Measurements from ENCODE around the gene CRKL.
"Not testable (repeated sequence)": the region's sequence is repeated elsewhere in the genome, so short reads cannot be mapped to it uniquely, and the experiment has no call there.

Gene CRKL

DNA sequence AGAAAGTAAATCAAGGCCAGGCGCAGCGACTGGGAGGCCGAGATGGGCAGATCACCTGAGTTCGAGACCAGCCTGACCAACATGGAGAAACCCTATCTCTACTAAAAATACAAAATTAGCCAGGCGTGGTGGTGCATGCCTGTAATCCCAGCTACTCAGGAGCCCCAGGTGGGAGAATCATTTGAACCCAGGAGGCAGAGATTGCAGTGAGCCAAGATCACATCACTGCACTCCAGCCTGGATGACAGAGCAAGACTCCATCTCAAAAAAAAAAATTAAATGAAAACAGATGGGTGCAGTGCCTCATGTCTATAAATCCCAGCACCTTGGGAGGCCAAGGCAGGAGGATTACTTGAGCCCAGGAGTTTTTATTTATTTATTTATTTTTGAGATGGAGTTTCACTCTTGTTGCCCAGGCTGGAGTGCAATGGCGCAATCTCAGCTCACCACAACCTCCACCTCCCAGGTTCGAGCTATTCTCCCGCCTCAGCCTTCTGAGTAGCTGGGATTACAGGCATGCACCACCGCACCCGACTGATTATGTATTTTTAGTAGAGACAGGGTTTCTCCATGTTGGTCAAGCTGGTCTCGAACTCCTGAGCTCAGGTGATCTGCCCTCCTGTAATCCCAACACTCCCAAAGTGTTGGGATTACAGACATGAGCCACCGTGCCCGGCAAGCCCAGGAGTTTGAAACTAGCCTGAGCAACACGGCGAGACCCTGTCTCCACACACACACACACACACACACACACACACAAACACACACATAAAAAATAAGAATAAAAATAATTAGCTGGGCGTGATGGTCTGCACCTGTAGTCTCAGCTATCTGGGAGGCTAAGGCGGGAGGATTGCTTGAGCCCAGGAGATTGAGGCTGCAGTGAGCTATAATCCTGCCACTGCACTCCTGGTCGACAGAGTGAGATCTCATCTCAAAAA lies 15.8 kb upstream of the CRKL start:
- DNase-seq = not testable (repeated sequence)

DNA sequence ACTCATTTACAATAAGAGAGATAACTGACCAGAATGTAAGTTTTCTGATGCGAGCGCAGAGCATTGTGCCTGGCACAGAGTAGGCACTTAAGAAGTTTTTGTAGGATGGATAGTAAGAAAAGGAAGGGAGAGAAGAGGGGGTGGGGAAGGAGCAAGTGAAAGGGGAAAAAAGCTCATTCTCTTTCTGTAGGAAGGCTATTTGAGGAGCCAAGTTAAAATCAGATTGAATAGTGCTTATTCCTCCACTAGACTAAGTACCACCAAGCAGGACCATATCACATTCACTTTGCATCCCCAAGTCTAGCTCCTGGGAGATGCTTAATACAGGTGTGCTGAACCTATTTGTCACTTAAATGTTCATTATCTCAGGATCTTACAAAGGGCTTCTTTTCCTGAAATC lies 14.1 kb upstream of the CRKL start:
- DNase-seq = no peak

DNA sequence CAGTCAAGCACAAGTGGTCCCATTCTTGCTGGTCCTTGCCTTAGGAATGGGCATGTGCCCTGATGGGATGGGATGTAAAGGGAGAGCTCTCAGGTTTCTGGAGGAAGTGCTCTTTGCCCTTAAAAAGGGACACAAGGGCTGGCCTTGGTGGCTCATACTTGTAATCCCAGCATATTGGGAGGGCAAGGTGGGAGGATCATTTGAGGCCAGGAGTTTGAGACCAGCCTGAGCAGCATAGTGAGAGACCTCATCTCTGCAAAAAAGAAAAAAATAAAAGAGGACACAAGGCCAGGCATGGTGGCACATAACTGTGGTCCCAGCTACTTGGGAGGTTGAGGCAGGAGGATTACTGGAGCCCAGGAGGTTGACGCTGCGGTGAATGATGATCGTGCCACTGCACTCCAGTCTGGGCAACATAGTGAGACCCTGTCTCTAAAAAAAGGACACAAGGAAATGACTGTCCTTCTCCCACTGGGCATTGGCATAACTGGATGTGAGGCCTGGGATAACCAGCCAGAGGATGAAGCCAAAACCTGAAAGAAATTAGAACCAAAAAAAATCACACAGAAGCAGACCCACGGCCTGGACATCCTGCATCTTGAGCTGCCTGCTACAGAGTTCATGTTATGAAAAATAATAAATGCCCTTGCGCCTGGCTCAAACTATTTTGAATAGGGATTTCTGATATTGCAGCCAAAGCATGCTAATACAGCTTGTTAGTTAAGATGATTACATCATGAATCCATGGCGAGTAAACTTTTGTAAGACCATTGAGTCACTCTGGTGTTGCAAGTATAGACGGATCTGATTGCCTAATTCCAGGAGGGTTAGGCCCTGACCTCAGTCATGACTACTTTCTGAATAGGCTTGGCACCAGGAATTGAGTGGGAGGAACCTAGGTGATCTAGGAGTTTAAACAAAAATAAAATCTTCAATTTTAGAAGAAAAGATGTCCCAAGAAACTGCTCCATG lies 12.9 kb upstream of the CRKL start:
- DNase-seq = no peak

DNA sequence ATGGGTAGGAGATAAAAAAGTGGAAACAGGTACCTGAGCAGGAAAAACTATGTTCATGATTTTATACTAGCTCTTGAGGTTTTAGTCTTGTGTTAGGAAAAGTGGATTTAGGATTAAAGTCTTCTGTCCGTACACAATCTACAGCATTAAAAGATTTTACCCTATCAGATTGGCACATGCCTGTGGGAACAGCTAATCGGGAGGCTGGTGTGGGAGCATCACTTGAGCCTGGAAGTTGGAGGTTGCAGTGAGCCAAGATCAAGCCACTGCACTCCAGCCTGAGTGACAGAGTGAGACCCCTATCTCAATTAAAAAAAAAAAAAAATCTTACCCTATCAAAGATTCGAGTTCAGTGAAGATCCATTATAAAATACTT lies 12.2 kb upstream of the CRKL start:
- no peak for DNase-seq

DNA sequence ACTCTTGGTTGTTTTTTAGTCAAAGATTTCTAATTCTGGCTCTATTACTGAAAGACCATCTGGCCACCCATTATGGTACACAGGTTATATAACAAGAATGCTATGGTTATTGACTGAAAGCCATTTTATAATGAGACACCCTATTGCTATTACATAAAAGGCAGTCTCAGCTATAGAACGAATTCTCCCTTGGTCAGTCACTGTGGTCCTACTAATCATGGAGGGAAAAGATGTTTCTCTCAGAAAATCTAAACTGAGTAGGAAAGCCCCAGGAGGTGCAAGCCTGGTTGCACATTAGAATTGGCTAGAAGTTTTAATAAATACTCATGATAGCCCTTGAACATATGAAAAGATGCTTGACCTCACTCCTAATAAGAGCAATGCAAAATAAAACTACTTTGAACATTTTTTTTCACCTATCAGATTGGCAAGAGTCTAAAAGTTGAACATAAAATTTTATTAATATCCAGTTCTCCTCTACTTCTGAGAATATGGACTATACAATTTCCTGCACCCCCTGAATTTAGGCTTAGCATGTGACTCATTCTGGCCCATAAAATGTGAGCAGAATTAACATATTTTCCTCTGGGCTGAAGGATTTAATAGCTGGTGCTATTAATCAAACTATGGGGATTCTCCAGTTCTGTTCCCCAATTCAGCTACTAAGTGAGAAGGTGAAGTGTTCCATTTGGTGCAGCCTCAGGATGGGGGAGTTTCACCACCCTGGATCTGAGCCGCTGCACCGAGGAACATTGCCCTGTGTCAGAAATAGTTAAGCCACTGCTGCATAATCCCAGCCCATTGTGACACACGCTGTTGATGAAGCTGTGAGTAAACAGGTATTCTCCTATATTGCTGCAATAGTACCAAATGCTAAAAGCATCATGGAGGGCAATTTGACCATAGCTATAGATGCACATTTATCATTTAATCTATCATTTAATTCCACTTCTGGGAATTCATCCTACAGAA lies 11.5 kb upstream of the CRKL start:
- DNase-seq = no peak

DNA sequence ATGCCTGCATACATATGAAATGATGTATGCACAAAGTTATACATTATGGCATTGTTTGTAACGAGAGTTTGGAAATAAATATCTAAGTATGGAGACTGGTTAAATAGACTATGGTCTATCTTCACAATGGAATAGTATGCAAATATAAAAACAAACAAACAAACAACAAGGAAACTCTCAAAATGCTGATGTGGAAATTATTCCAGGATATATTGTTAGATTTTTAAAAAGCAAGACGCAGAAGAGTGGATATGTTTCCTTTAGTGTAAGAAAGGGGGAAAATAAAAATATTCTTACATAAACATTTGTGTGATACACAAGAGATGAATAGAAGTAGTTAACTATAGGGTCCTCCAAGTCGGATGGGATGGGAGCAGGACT lies 10.8 kb upstream of the CRKL start:
- no peak for DNase-seq

DNA sequence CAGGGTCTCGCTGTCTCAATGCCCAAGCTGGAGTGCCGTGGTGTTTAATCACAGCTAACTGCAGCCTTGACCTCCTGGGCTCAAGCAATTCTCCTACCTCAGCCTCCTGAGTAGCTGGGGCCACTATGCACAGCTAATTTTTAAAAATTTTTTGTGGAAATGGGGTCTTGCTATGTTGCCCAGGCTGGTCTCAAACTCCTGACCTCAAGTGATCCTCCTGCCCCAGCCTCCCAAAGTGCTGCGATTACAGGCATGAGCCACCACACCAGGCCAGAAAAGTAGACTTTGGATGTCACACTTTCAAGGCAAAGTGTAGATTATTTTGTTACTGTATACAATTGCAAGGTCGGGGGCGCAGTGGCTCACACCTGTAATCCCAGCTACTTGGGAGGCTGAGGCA lies 8.5 kb upstream of the CRKL start:
- DNase-seq = not testable (repeated sequence)

DNA sequence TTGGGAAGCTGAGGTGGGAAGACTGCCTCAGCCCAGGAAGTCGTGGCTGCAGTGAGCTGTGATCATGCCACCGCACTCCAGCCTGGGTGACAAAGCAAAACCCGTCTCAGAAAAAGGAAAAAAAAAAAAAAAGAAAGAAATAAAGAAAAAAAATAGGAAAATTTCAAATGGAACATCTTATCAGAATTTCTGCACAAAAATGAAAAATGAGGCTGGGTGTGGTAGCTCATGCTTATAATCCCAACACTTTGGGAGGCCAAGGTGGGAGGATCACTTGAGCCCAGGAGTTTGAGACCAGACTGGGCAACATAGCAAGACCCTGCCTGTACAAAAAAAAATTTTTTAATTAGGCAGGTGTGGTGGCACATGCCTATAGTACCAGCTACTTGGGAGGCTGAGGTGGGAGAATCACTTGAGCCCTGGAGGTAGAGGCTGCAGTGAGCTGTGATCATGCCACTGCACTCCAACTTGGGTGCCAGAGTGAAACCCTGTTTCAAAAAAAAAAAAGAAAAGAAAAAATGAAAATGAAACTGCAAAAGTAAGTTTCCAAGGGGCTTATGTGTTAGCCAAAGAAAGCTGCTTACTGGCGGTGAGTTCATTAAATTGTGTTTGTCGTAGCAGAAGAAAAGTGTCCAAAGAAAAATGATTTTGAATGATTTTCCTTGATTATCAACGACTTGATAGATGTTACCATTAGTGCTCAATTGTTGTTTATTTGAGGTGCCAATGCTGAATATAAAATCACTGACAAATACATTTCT lies 7.5 kb upstream of the CRKL start:
- DNase-seq = no peak

DNA sequence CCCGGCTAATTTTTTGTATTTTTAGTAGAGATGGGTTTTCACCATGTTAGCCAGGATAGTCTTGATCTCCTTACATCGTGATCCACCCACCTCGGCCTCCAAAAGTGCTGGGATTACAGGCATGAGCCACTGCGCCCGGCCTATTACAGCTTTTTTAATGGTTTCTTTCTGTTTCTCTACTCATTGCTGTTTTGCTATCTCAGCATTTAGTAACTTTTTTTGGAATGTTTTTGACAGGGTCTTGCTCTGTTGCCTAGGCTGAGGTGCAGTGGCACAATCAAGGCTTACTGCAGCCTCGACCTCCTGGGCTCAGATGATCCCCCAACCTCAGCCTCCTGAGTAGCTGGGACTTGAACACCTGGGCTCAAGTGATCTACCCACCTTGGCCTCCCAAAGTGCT lies 4.7 kb upstream of the CRKL start:
- DNase-seq = no peak

DNA sequence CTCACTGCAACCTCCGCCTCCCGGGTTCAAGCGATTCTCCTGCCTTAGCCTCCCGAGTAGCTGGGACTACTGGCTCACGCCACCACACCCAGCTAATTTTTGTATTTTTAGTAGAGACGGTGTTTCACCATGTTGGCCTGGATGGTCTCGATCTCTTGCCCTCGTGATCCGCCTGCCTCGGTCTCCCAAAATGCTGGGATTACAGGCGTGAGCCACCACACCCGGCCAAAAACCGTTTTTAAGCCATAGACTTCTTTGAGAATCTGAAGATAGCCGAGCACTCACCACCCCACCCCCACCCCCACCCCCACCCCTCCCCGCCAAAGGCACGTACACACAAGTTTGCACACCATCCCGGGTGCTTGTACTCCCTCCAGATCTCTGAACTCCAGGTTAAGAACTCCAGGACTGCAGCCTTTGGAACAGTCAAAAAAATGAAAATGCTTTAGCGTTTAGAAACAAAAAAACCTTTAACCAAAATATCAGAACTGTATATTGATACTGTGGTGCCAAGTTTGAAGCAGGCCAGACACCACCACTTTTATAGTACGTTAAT lies 1.5 kb downstream of the CRKL start:
- no peak for DNase-seq

DNA sequence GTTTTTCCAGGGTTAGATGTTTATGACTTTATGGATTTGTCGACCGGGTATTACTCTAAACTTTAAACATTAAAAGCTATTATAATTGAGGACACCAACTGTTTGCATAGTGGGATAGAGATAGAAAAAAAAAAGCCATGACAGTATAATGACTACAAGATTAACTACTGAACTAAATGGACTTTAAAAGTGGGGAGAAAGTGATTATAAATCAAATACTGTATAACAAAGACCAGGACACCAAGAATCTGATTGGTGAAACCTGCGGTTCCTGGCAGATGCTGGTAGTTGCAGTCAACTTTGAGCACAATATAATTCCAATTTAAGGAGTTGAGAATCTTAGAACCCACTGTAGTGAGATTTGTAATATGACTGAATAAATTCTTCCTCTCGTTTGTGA lies 2.5 kb downstream of the CRKL start:
- DNase-seq = no peak

DNA sequence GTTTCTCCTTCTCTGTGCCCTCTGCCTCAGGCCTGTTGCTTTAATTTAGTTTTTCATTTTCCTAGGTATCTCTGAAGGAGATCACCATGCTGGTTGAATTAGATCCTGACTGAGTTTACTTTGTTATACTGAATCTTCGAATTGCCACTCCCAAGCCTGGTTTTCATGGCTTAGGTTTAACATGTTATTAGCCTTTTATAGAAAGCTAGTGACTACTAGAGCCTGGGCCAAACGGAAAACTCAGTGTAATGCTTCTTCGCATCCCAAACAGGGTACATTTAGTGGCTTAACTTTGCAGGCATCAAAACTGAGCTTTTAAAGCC lies 3.6 kb downstream of the CRKL start:
- DNase-seq = no peak

DNA sequence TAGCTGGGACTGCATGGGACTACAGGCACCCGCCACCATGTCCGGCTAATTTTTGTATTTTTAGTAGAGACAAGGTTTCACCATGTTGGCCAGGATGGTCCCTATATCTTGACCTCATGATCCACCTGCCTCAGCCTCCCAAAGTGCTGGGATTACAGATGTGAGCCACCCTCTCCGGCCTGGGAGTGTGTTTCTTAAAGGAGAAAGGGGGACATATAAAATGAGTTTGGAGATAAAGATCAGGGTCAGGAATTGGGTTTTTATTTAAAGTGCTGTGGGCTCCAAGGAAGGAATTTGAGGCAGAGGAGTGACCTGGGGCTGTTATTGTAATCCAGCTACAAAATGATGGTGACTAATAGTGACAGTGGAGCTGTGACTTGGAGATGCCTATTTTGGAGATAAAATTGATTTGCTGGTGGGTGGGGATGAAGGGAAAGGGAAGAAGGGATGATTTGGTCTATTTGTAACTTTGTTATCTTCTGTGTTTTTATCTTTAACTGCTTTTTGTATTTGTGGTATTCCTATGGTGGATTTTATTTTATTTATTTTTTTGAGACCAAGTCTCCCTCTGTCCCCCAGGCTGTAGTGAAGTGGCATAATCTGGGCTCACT lies 5.0 kb downstream of the CRKL start:
- DNase-seq = no peak

DNA sequence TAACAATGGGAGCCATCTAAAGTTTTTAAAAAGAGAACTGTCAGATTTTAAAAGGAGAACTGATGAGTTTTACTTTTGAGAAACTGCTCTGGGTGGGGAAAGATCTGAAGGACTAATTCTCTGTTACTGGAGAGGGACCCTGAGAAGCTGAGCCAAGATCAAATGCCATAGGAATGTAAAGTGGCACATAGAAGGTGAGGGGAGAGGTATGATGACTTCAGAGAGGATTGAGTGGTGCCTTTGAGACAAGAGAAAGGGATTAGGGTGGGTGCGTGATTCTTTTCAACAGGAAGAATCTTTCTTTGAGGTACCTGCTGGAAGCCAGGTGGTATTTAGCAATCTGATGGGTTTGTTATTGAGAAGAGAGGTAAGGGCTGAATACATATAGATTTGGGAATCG lies 9.0 kb downstream of the CRKL start:
- no peak for DNase-seq

DNA sequence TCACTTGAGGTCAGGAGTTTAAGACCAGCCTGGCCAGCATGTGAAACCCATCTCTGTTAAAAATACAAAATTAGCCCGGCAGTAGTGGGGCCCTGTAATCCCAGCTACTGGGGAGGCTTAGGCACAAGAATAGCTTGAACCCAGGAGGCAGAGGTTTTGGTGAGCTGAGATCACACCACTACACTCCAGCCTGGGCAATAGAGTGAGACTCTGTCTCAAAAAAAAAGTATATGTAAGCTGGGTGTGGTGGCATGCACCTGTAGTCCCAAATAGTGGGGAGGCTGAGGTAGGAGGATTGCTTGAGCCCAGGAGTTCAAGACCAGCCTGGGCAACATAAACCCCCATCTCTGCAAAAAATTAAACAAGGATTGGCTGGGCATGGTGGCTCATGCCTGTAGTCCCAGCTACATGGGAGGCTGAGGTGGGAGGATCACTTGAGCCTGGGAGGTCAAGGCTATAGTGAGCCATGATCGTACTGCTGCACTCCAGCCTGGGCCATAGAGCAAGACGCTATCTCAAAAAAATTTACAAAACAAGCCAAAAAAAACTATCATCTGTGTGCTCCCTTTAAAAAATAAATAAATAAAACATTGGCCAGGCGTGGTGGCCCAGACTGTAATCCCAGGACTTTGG lies 10.8 kb downstream of the CRKL start:
- no peak for DNase-seq

DNA sequence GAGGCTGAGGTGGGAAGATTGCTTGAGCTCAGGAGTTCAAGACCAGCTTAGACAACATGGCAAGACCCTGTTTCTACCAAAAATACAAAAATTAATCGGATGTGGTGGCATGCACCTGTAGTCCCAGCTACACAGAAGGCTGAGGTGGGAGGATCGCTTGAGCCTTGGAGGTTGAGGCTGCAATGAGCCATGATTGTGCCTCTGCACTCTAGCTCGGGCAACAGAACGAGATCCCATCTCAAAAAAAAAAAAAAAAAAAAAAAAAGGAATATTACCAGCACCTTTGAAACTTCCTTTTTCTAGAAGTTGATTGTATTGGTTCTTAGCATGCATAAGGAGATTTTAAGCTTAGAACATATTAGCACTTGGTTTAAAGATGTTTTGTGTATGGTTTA lies 11.4 kb downstream of the CRKL start:
- no peak for DNase-seq

DNA sequence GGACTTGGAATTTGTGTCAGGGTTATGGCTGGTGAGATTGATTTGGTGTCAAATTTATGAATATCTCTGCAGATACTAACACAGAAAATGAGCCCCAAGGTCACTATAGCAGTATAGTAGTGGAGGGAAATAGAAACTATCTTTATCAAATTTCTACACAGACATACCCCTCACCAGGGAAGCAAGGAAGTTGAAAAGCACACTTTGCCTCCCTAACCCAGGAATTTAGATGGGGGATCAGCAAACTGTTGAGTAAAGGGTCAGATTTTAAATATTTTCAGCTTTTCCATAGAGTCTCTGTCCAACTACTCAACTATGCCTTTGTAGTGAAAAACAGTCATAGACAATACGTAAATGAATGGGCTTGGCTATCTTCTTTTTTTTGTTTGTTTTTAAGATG lies 12.8 kb downstream of the CRKL start:
- no peak for DNase-seq

DNA sequence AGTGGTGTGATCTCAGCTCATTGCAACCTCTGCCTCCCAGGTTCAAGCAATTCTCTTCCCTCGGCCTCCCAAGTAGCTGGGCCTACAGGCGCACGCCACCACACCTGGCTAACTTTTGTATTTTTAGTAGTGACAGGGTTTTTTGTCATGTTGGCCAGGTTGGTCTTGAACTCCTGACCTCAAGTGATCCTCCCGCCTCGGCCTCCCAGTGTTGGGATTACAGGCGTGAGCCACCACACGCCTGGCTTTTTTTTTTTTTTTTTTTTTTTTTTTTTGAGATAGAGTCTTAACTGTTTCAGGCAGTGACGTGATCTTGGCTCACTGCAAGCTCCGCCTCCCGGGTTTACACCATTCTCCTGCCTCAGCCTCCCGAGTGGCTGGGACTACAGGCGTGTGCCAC lies 13.2 kb downstream of the CRKL start:
- not testable (repeated sequence) for DNase-seq

DNA sequence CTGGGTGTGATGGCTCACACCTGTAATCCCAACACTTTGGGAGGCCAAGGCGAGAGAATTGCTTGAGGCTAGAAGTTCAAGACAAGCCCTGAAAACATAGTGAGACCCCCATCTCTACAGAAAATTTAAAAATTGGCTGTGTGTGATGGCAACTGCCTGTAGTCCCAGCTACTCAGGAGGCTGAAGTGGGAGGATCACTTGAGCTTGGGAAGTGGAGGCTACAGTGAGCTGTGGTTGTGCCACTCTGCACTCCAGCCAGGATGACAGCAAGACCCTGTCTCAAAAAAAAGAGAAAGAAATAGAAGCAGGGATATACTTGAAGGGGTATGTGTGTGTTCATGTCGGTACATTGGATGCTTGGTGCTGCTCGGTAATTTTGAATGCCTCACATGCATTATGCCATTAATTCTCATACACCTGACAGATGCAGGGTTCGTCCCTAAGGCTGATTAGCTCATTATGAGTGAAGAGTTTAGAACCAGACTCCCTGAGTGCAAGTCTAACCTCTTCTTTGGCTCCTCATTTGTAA lies 14.0 kb downstream of the CRKL start:
- DNase-seq = no peak

DNA sequence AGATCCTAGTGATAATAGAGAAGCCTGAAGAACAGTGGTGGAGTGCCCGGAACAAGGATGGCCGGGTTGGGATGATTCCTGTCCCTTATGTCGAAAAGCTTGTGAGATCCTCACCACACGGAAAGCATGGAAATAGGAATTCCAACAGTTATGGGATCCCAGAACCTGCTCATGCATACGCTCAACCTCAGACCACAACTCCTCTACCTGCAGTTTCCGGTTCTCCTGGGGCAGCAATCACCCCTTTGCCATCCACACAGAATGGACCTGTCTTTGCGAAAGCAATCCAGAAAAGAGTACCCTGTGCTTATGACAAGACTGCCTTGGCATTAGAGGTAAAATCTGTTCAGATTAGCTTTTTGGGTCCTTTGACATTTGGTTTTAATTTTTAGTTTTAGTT lies 16.7 kb downstream of the CRKL start:
- DNase-seq = no peak
